Memory B cell (primary cell): Measurements from ENCODE around the gene EHMT1.
"Not testable (repeated sequence)": the region's sequence is repeated elsewhere in the genome, so short reads cannot be mapped to it uniquely, and the experiment has no call there.

Experiments used
- ATAC-seq: fragments of 150-1000 bp; cut with Tn5 transposase; 2 replicates; pipeline ENCODE4 v1.10.0; 2021; ENCODE audit warnings: low read depth, mild to moderate bottlenecking, moderate library complexity
- DNase-seq, 2 donors: peaks; one replicate each; pipeline ENCODE4 v3.0.0; 2022; ENCODE audit warnings: low spot score in 2 of 2
- H3K27ac Mint-ChIP-seq: one replicate; pipeline ENCODE4 v1.8.0; 2022; ENCODE audit warnings: mild to moderate bottlenecking, moderate library complexity, mixed read lengths
- H3K27me3 Mint-ChIP-seq: one replicate; pipeline ENCODE4 v1.8.0; 2022; ENCODE audit warnings: mixed read lengths
- H3K36me3 Mint-ChIP-seq: one replicate; pipeline ENCODE4 v1.8.0; 2022; ENCODE audit warnings: mild to moderate bottlenecking, mixed read lengths
- H3K4me1 Mint-ChIP-seq: one replicate; pipeline ENCODE4 v1.8.0; 2022; ENCODE audit warnings: mixed read lengths
- H3K4me3 Mint-ChIP-seq: one replicate; pipeline ENCODE4 v1.8.0; 2022; ENCODE audit warnings: mild to moderate bottlenecking, moderate library complexity, mixed read lengths
- H3K9me3 Mint-ChIP-seq: one replicate; pipeline ENCODE4 v1.8.0; 2022; ENCODE audit warnings: mixed read lengths

Gene EHMT1

DNA sequence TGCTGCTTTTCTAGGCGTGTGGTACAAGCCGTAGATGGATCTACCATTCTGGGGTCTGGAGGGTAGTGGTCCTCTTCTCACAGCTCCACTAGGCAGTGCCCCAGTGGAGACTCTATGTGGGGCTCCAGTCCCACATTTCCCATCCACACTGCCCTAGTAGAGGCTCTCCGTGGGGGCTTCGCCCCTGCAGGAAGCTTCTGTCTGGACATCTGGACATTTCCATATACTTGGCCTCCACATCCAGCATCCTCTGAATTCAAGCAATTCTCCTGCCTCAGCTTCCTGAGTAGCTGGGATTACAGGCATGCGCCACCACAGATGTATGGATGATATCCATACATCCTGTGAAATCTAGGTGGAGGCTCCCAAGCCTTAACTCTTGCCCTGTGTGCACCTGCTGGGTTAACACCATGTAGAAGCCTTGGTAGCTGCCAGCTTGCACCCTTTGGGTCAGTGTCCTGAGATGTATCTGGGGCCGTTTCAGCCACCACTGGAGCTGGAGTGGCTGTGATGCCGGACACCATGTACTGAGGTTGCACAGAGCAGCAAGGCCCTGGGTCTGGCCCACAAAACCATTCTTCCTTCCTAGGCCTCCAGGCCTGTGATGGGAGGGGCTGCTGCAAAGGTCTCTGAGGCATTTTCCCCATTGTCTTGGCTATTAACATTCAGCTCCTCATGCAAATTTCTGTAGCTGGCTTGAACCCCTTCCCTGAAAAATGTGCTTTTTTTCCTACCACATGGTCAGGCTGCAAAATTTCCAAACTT is 84.0 kb downstream of the EHMT1 start:
- H3K4me1 Mint-ChIP-seq, result peaks cover 29% of the 10 kb centered on the region
- no peak overlapping the region for H3K27ac Mint-ChIP-seq
- peaks cover 17% of the 10 kb centered on the region for H3K36me3 Mint-ChIP-seq
- DNase-seq (no peak), ATAC-seq (no peak)
- no peak overlapping the region for H3K4me3 Mint-ChIP-seq
- peaks cover 8% of the 10 kb centered on the region for H3K9me3 Mint-ChIP-seq
- H3K27me3 Mint-ChIP-seq, result no peaks in the 10 kb centered on the region

DNA sequence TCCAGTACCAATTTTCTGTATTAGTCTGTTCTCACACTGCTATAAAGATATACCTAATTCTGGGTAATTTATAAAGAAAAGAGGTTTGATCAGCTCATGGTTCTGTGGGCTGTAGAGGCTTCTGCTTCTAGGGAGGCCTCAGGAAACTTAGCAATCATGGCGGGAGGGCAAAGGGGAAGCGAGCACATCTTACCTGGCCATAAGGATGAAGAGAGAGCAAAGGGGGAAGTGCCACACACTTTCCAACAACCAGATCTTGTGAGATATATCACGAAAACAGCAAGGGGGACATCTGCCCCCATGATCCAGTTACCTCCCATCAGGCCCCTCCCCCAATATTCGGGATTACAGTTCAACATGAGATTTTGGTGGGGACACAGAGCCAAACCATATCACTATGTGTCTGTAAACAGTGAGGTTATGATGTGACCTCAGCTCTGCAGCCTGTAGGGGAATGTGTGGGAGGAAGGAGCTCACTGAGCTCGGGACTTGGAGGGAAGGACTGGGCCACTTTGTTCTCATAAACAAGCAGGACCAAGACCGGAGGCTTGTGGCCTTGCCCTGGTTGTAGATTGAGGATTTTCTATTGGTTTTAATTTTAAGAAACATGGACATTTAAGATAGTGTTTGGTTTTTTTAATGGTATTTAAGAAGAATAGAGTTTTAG is 85.2 kb downstream of the EHMT1 start:
- ATAC-seq (no peak), DNase-seq (no peak)
- H3K27me3 Mint-ChIP-seq, result no peaks in the 10 kb centered on the region
- H3K4me3 Mint-ChIP-seq, result peak overlapping the region; percentile 35
- peaks cover 35% of the 10 kb centered on the region for H3K4me1 Mint-ChIP-seq
- H3K9me3 Mint-ChIP-seq, result peaks cover 8% of the 10 kb centered on the region
- peaks cover 17% of the 10 kb centered on the region for H3K36me3 Mint-ChIP-seq
- H3K27ac Mint-ChIP-seq, result no peak overlapping the region

DNA sequence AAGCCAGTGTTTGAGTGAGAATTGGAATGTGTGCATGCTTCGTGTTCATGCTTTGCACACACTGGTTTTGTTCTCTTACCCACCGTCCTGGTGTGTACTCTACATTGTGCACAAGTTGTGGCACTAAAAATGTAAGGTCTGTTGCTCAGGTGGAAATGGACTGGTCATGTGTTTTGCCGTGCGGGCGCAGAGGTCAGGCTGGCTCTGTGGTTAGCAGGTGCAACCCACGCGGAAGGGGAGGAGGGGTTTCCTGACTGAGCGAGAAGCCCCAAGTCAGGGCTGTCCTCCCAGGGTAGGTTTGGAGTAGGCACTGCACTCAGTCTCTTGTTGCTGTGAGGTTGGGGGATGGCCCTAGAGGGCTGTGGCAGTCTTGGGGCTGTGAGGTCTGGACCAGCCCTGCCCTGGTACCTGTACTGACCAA is 86.6 kb downstream of the EHMT1 start:
- Mint-ChIP-seq H3K36me3 (peaks cover 17% of the 10 kb centered on the region), H3K27me3 (no peaks in the 10 kb centered on the region), H3K27ac (peak overlapping the region; percentile 86), H3K4me3 (peak overlapping the region; percentile 55), H3K4me1 (peaks cover 37% of the 10 kb centered on the region), H3K9me3 (peaks cover 8% of the 10 kb centered on the region)
- peak; percentile 86 for ATAC-seq
- no peak for DNase-seq

DNA sequence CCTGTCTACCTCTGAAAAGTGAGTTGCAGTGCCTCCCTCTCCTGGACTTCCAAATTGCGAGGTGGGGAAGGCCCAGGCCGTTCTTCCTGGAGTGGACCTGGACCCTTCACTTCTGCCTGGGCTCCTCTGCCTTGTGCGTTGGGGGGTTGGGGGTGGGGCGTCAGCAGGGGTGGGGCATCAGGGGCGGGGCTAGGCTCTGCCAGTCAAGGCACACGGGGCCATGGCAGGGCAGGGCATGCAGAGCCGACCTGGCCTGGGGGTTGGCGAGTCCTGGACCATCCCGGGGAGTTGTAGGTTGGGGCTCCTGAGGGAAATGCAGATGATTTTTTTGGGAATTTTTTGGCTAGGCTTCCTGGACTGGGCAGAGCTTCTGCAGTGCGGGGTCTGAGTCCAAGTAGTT is 87.1 kb downstream of the EHMT1 start:
- H3K36me3 Mint-ChIP-seq, result peaks cover 17% of the 10 kb centered on the region
- peak; percentile 48 for ATAC-seq
- H3K27ac Mint-ChIP-seq, result peak overlapping the region; percentile 86
- no peaks in the 10 kb centered on the region for H3K27me3 Mint-ChIP-seq
- no peak for DNase-seq
- H3K9me3 Mint-ChIP-seq, result peaks cover 8% of the 10 kb centered on the region
- H3K4me3 Mint-ChIP-seq, result peak overlapping the region; percentile 55
- H3K4me1 Mint-ChIP-seq, result peaks cover 37% of the 10 kb centered on the region

DNA sequence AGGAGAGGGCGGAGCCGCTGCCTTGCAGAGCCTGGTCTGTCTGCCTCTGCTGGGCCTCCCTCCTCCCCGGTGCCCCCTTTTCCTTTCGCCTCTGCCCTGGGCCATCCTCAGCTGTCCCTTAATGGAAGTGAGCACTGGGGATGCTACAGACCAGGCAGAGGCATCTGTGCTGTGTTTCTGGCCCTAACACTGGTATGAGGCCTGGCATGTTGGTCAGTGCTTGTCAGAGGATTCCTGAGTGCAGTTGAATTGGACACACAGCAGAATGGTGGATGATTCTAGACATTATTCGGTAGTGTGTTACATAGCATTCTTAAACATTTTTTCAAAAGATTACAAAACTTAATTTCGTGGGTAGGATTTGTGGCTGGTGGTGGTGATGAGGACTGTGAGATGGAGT is 88.6 kb downstream of the EHMT1 start:
- H3K27me3 Mint-ChIP-seq, result no peaks in the 10 kb centered on the region
- peaks cover 46% of the 10 kb centered on the region for H3K4me1 Mint-ChIP-seq
- peak overlapping the region; percentile 79 for H3K27ac Mint-ChIP-seq
- no peak overlapping the region for H3K4me3 Mint-ChIP-seq
- ATAC-seq (no peak), DNase-seq (no peak)
- peaks cover 26% of the 10 kb centered on the region for H3K36me3 Mint-ChIP-seq
- H3K9me3 Mint-ChIP-seq, result peaks cover 8% of the 10 kb centered on the region

DNA sequence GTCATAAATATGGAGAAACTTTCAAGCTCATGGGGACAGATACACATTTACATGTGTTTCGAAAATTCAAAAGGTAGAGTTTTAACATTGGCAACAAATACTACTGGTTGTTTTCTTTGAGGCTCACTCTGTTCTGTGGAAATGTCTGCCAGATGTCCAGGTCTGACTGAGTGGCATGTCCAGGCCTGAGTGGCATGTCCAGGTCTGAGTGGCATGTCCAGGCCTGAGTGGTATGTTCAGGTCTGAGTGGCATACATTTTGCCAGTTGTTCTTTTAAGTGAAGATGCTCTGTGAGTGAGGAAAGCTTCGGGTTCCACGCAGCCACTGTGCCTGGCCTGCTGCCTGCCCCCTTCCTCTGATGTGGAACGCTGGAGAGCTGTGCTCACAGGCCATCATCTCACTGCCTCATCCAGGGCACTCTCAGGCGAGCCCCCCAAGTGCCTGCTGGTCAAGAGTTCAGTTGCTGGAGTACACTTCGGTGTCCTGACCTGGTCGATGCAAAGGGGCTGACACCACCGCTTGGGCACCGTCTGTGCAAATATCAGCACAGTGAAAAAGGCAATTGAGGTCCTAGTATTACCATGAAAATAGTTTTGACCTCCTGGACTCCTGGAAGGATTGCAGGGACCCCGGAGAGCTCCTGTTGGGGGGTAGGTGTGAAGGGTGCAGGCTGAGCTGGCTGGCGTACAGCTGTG is 89.9 kb downstream of the EHMT1 start:
- ATAC-seq, result no peak
- Mint-ChIP-seq H3K27ac (no peak overlapping the region), H3K27me3 (no peaks in the 10 kb centered on the region), H3K9me3 (peaks cover 2% of the 10 kb centered on the region), H3K36me3 (peaks cover 18% of the 10 kb centered on the region), H3K4me3 (no peak overlapping the region), H3K4me1 (peaks cover 49% of the 10 kb centered on the region)
- DNase-seq, result no peak

DNA sequence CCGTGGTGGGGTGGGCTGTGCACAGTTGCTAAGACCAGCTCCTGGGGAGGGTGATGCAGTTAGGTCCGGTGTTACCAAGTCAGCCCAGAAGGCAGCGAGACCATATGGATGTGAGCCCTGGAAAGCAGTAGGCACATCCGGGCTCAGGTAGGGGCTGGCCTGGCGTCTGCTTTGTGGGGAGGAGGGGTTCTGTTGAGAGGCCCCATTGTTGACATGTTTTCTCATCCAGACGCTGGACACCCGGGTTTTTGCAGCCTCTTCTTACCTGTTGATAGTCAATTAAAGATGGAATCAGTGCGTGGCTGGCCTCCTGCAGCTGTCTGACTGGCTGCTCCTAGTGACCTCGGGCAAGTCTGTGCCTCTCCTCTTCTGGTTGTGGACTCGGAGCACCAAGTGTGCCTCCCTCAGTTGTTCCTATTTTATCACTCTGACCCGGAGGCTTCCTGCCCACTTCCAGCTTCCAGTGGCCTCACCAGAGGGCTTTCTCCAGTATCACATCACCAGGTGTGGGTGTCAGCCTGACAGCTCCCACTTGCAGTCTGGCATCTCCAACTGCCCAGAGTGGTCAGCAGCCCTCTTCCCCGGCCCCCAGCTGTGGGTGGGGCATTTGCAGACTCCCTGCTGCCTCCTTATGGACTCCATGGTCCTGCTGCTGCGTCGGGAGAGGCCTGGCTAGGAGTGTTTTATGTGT is 90.8 kb downstream of the EHMT1 start:
- H3K27me3 Mint-ChIP-seq, result no peaks in the 10 kb centered on the region
- peaks cover 3% of the 10 kb centered on the region for H3K9me3 Mint-ChIP-seq
- no peak overlapping the region for H3K4me3 Mint-ChIP-seq
- ATAC-seq (no peak), DNase-seq (no peak)
- H3K4me1 Mint-ChIP-seq, result peaks cover 47% of the 10 kb centered on the region
- peaks cover 21% of the 10 kb centered on the region for H3K36me3 Mint-ChIP-seq
- no peak overlapping the region for H3K27ac Mint-ChIP-seq

DNA sequence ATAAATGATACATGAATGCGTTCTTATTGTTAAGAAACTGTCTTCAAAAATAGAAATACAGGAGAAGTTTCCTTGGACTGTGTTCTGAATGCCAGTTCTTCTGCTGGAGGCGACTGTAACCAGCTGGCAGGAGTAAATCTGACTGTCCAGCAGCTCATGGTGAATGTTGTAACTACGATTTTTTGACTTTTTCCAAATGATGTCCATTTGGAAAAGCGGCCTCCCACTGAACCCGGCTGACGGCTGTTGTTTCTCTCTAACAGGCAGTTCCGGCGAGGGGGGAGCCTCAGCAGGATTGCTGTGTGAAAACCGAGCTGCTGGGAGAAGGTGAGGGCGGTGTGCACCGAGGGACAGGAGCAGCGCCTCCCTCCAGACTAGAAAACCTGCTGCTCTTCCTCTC is 91.9 kb downstream of the EHMT1 start:
- Mint-ChIP-seq H3K4me3 (no peak overlapping the region), H3K4me1 (peaks cover 44% of the 10 kb centered on the region), H3K9me3 (peaks cover 3% of the 10 kb centered on the region), H3K36me3 (peaks cover 21% of the 10 kb centered on the region), H3K27me3 (no peaks in the 10 kb centered on the region), H3K27ac (no peak overlapping the region)
- no peak for ATAC-seq
- DNase-seq, result no peak

DNA sequence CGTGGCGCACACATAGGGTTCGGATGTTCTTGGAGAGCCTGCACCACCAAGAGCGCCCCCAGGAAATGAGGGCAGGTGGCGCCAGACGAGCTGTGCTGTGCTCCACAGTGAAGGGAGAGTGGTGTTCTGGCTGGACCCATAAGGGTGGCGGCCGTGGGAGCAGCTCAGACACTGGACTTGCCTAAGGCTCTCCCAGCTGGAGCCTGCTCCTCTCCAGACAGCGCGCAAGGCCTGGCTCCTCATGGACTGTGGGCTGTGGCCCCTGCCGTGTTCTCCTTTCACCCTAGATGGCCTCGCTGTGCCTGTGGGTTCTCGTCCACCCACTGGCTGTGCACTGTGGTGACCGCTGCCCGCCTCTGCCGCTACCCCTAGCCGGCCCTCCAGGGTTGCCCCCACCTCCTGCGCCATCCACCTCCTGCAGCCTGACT is 92.9 kb downstream of the EHMT1 start:
- H3K27ac Mint-ChIP-seq, result peak overlapping the region; percentile 51
- H3K27me3 Mint-ChIP-seq, result no peaks in the 10 kb centered on the region
- peaks cover 43% of the 10 kb centered on the region for H3K4me1 Mint-ChIP-seq
- H3K9me3 Mint-ChIP-seq, result peaks cover 7% of the 10 kb centered on the region
- ATAC-seq (no peak), DNase-seq (no peak)
- H3K4me3 Mint-ChIP-seq, result no peak overlapping the region
- H3K36me3 Mint-ChIP-seq, result peaks cover 27% of the 10 kb centered on the region

DNA sequence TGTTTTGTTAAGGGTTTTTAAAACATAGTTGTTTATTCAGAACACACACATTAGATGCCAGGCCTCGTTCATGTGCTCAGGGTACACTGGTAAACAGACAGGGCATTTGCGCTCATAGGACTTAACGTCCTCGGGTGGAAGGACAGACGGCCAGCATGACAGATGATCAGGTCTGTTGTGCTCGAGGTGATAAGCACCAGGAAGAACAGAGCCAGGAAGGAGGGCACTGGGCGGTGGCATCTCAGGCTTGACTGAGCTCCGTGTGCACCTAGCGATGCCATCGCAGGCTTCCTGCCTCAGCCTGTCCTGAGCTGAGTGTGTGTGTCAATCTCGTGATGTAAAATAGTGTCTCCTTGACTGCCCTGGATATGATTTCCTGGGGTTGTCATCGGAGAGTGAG is 96.5 kb downstream of the EHMT1 start:
- Mint-ChIP-seq H3K27ac (peak overlapping the region; percentile 96), H3K4me3 (peak overlapping the region; percentile 25), H3K4me1 (peaks cover 28% of the 10 kb centered on the region), H3K9me3 (peaks cover 10% of the 10 kb centered on the region), H3K36me3 (peaks cover 50% of the 10 kb centered on the region), H3K27me3 (no peaks in the 10 kb centered on the region)
- ATAC-seq (peak; percentile 86), DNase-seq (no peak)

DNA sequence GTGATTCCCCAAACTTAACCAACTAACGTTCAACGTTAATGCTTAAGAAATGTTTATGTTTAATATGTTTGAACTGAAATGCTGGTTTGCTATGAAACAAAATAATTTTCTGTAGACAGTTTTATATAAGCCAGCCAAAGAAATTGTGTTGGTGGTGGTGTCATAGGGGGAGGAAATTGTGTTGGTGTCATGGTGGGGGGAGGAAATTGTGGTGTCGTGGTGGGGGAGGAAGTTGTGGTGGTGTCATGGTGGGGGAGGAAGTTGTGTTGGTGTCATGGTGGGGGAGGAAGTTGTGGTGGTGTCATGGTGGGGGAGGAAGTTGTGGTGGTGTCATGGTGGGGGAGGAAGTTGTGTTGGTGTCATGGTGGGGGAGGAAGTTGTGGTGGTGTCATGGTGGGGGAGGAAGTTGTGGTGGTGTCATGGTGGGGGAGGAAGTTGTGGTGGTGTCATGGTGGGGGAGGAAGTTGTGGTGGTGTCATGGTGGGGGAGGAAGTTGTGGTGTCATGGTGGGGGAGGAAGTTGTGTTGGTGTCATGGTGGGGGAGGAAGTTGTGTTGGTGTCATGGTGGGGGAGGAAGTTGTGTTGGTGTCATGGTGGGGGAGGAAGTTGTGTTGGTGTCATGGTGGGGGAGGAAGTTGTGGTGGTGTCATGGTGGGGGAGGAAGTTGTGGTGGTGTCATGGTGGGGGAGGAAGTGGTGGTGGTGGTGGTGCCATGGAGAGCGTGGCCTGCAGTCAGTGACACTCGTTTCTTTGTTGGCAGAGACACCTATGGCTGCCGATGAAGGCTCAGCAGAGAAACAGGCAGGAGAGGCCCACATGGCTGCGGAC is 97.3 kb downstream of the EHMT1 start:
- Mint-ChIP-seq H3K4me1 (peaks cover 28% of the 10 kb centered on the region), H3K36me3 (peaks cover 49% of the 10 kb centered on the region), H3K9me3 (peaks cover 10% of the 10 kb centered on the region), H3K27ac (peak overlapping the region; percentile 96), H3K4me3 (peak overlapping the region; percentile 22)
- DNase-seq, H3K27me3 Mint-ChIP-seq: not testable (repeated sequence)
- peak; percentile 55 for ATAC-seq

DNA sequence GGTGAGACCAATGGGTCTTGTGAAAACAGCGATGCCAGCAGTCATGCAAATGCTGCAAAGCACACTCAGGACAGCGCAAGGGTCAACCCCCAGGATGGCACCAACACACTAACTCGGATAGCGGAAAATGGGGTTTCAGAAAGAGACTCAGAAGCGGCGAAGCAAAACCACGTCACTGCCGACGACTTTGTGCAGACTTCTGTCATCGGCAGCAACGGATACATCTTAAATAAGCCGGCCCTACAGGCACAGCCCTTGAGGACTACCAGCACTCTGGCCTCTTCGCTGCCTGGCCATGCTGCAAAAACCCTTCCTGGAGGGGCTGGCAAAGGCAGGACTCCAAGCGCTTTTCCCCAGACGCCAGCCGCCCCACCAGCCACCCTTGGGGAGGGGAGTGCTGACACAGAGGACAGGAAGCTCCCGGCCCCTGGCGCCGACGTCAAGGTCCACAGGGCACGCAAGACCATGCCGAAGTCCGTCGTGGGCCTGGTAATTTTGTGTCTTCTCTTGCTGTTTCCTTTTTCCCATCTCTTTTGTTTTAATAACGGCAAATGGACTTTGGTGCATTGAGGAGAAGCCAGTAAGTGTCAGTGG is 98.0 kb downstream of the EHMT1 start:
- DNase-seq, result no peak
- H3K27ac Mint-ChIP-seq, result peak overlapping the region; percentile 96
- ATAC-seq, result no peak
- peaks cover 10% of the 10 kb centered on the region for H3K9me3 Mint-ChIP-seq
- H3K36me3 Mint-ChIP-seq, result peaks cover 49% of the 10 kb centered on the region
- peaks cover 28% of the 10 kb centered on the region for H3K4me1 Mint-ChIP-seq
- no peak overlapping the region for H3K4me3 Mint-ChIP-seq
- H3K27me3 Mint-ChIP-seq, result no peaks in the 10 kb centered on the region

DNA sequence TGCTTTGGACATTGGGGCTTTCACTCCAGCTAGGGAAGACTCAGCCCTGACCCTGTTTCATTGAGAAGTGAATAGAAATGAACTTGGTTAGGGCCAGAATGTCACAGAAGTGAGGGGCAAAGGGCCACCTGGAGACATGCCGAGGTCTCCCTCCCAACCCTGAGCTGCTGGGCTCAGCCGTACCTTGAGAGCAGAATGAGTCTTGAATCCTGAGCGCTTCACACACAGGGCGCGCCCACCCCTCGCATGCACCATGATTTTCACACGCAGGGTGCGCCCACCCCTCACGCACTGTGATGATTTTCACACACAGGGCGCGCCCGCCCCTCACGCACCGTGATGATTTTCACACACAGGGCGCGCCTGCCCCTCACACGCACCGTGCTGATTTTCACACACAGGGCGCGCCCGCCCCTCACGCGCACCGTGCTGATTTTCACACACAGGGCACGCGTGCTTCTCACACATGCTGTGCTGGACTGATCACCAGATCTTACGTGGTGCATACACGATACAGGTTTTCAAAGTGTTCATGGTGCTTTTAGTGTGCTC is 99.0 kb downstream of the EHMT1 start:
- no peak for ATAC-seq
- DNase-seq, result no peak
- Mint-ChIP-seq H3K4me1 (peaks cover 26% of the 10 kb centered on the region), H3K27me3 (no peaks in the 10 kb centered on the region), H3K36me3 (peaks cover 45% of the 10 kb centered on the region), H3K9me3 (peaks cover 10% of the 10 kb centered on the region), H3K4me3 (no peak overlapping the region), H3K27ac (peak overlapping the region; percentile 26)
